KG1 (cell line): Measurements from ENCODE around the gene ZC3H8.
A peak's percentile ranks its signal among the peaks of the same experiment; 100 is the strongest.
"Not testable (repeated sequence)": the region's sequence is repeated elsewhere in the genome, so short reads cannot be mapped to it uniquely, and the experiment has no call there.

Experiments
- DNase-seq: peaks from one replicate; lab custom pipeline; 2025; lab: John Stamatoyannopoulos, UW

ZC3H8 gene

GRCh38 chr2:112259509-112260294 is 4.9 kb upstream of the ZC3H8 start:
- DNase-seq, result peak; percentile 43

- DNase-seq, result no peak
Observed at GRCh38 chr2:112257575-112257974, 2.7 kb upstream of the ZC3H8 start.

- DNase-seq, result no peak
Observed at GRCh38 chr2:112256654-112257053, 1.8 kb upstream of the ZC3H8 start.

- peak; percentile 31 for DNase-seq
Observed at GRCh38 chr2:112255875-112256274, 1.0 kb upstream of the ZC3H8 start.

GRCh38 chr2:112253261-112253815 is 1.5 kb downstream of the ZC3H8 start:
- no peak for DNase-seq

- DNase-seq, result no peak
Observed at GRCh38 chr2:112251271-112251670, 3.6 kb downstream of the ZC3H8 start.

GRCh38 chr2:112244854-112245253 is 10.0 kb downstream of the ZC3H8 start:
- DNase-seq, result no peak

- no peak for DNase-seq
Observed at GRCh38 chr2:112243233-112243632, 11.6 kb downstream of the ZC3H8 start.

GRCh38 chr2:112242384-112242783 is 12.5 kb downstream of the ZC3H8 start:
- DNase-seq, result no peak

GRCh38 chr2:112239862-112240261 is 15.0 kb downstream of the ZC3H8 start:
- DNase-seq, result no peak

GRCh38 chr2:112230371-112230770 is 24.5 kb downstream of the ZC3H8 start:
- no peak for DNase-seq

GRCh38 chr2:112229348-112229747 is 25.5 kb downstream of the ZC3H8 start:
- DNase-seq, result no peak

GRCh38 chr2:112220831-112221230 is 34.0 kb downstream of the ZC3H8 start:
- DNase-seq, result no peak

GRCh38 chr2:112220186-112220585 is 34.7 kb downstream of the ZC3H8 start:
- no peak for DNase-seq

- no peak for DNase-seq
Observed at GRCh38 chr2:112217854-112218253, 37.0 kb downstream of the ZC3H8 start.

GRCh38 chr2:112216167-112216566 is 38.7 kb downstream of the ZC3H8 start:
- no peak for DNase-seq

GRCh38 chr2:112207905-112208304 is 46.9 kb downstream of the ZC3H8 start:
- DNase-seq, result not testable (repeated sequence)

GRCh38 chr2:112204411-112204810 is 50.4 kb downstream of the ZC3H8 start:
- DNase-seq, result no peak

- DNase-seq, result no peak
Observed at GRCh38 chr2:112201696-112202430, 53.0 kb downstream of the ZC3H8 start.

- no peak for DNase-seq
Observed at GRCh38 chr2:112199188-112199587, 55.7 kb downstream of the ZC3H8 start.

- no peak for DNase-seq
Observed at GRCh38 chr2:112198780-112199179, 56.1 kb downstream of the ZC3H8 start.

- DNase-seq, result no peak
Observed at GRCh38 chr2:112197868-112198267, 57.0 kb downstream of the ZC3H8 start.

- no peak for DNase-seq
Observed at GRCh38 chr2:112195950-112196349, 58.9 kb downstream of the ZC3H8 start.
